Aorta (tissue), 5 donors: ENCODE data around the gene NOTCH2. TPM values are rescaled to one million over a fixed set of nuclear protein-coding genes. Genes with fewer than 3 reads are reported as not detected.

Experiments
- ATAC-seq: fragments of 200-7000 bp; cut with Tn5 transposase; one replicate; pipeline ENCODE4 v1.9.1; 2022; ENCODE audit warnings: moderate library complexity; ENCODE audit not compliant: low FRiP score
- DNase-seq, 2 donors: peaks; one replicate each; pipeline ENCODE4 v3.0.0-alpha.2; 2020
- H3K27ac ChIP-seq, 2 donors: one replicate each; pipeline ENCODE4 v1.5.1; 2013; ENCODE audit warnings: low read length in 2 of 2, mild to moderate bottlenecking in 2 of 2, moderate library complexity in 2 of 2, control low read depth in 1 of 2, inconsistent platforms in 1 of 2, low read depth in 1 of 2
- H3K27me3 ChIP-seq, 2 donors: one replicate each; pipeline ENCODE4 v1.6.1; 2013; ENCODE audit warnings: control low read depth in 1 of 2, low read length in 1 of 2, mild to moderate bottlenecking in 1 of 2, moderate library complexity in 1 of 2; ENCODE audit not compliant: insufficient read depth in 2 of 2, control insufficient read depth in 1 of 2
- H3K36me3 ChIP-seq, 2 donors: one replicate each; pipeline ENCODE4 v1.6.1; 2013; ENCODE audit warnings: control low read depth in 1 of 2, low read length in 1 of 2, mild to moderate bottlenecking in 1 of 2; ENCODE audit not compliant: insufficient read depth in 2 of 2, control insufficient read depth in 1 of 2
- H3K4me1 ChIP-seq, 2 donors: one replicate each; pipeline ENCODE4 v1.6.1; 2013; ENCODE audit warnings: low read length in 2 of 2, control low read depth in 1 of 2, mild to moderate bottlenecking in 1 of 2, moderate library complexity in 1 of 2; ENCODE audit not compliant: insufficient read depth in 2 of 2, control insufficient read depth in 1 of 2
- H3K4me3 ChIP-seq, 2 donors: one replicate each; pipeline ENCODE4 v1.5.1; 2013; ENCODE audit warnings: low read length in 2 of 2, control low read depth in 1 of 2, mild to moderate bottlenecking in 1 of 2
- H3K9me3 ChIP-seq: one replicate; pipeline ENCODE4 v1.6.1; 2013; ENCODE audit warnings: mild to moderate bottlenecking, low read length; ENCODE audit not compliant: control insufficient read depth
- WGBS, 2 donors: extraction: QIAGEN DNeasy Blood & Tissue Kit; methylation state at CpG; one replicate each; pipeline ENCODE4 v1.1.7; 2013; 5-methylcytosine and 5-hydroxymethylcytosine counted together
- intact Hi-C, 2 donors: fragments of 100-400 bp; cut with DNase I; formaldehyde crosslinking; loops; one replicate each; pipeline versions ENCODE4 v1.14.2 to v1.15.0; 2022
- polyA plus RNA-seq, 2 donors: library from polyadenylated mRNA; stranded (reverse); fragments of 200-250 nt; gene quantifications; one replicate each; pipeline ENCODE4 v1.2.3, GENCODE V29; 2013
- total RNA-seq, 2 donors: library from RNA; stranded (reverse); fragmentation: NEBNext Ultra II Directional; extraction: Animal tissue kit (Norgen Biotek cat#: 25700); gene quantifications; one replicate each; pipeline ENCODE4 v1.2.1, GENCODE V29; 2021
- donor health status: healthy with polysubstance abuse.
- donor health status: Bipolar disorder and iron deficiency.
- donor health status: DM: no; HTN: no; CAD: no.
- donor health status: DM: no; HTN: no; CAD: no.
- donor health status: DM: yes; HTN: yes; CAD: no.

NOTCH2 gene
- total and polyA plus RNA-seq, 4 donors: 6.8 to 216 (median 110) TPM

DNA sequence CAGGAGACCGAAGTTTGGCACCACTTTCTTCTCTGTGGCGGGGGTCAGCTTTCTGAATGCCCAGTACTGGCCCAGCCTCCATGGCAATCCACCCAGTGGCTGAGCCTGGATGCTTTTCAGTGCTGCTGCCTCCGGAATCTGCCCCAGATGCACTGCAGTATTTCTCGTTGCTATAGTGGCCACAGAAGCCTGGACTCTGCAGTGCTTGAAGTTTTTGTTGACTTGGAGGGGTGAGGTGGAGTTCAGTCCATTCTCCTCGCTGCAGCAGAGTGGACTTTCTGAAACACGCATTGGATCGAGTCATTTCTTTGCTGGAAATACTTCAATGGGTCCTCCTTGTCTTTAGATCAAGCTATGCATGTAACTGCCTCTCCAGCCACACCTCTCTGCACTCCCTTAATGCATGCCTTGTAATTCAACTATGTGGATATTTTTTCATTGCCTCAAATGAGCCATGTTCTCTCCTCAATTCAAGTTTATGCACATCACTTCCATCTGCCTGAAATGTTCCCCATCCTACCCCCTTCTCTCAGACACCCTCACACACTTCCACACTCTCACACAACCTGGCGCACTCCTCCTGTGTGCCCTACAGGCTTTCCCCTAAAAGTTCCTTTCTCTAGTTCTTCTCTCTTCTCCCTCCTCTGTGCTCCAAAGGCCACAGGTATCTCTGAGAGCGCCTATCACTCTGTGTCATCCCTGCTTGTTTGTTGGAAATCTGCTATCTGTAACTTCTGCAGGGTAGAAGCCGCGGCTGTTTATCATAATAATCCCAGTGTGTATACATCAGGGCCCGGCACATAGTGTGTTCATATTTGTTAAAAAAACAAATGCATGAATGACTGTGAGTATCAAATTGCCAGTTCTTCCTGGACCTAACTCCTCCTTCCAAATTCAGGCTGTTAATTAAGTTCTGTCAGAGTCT, 189.7 kb downstream of the NOTCH2 start:
- intact Hi-C loops: no loop called here
- no peak overlapping the region for H3K27ac ChIP-seq
- DNase-seq (no peak), ATAC-seq (no peak)
- H3K9me3 ChIP-seq: no peaks in the 10 kb centered on the region
- peaks cover 0 to 3% of the 10 kb centered on the region in 2 donors for H3K4me1 ChIP-seq
- H3K4me3 ChIP-seq: no peak overlapping the region
- no peaks in the 10 kb centered on the region for H3K36me3 ChIP-seq
- no peaks in the 10 kb centered on the region for H3K27me3 ChIP-seq
- 82 to 84% methylated on average over 12 of the region's 12 CpGs for WGBS, 2 donors

DNA sequence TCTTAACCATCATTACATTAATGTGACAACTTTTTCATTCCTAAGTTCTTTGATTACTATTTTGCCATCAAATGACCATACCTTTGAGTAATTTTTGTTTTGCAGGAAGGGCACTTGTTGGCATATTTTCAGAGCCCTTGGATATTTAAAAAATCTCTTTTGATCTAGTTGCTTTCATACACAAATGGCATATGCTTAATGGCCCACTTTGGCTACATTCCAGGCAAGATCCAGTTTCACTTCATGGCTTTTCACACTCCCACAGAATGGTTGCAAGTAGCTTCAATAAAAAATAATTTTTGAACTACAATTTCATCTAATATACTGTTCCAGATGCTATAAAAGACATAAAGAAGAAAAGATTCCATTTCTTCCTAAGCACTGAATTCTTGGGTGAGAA, 191.3 kb downstream of the NOTCH2 start:
- ATAC-seq: no peak
- H3K27me3 ChIP-seq: no peaks in the 10 kb centered on the region
- no peaks in the 10 kb centered on the region for H3K36me3 ChIP-seq
- no peak overlapping the region for H3K4me3 ChIP-seq
- no peaks in the 10 kb centered on the region for H3K9me3 ChIP-seq
- no peak for DNase-seq
- H3K27ac ChIP-seq: no peak overlapping the region
- H3K4me1 ChIP-seq: no peaks in the 10 kb centered on the region
- intact Hi-C loops: no loop called here

DNA sequence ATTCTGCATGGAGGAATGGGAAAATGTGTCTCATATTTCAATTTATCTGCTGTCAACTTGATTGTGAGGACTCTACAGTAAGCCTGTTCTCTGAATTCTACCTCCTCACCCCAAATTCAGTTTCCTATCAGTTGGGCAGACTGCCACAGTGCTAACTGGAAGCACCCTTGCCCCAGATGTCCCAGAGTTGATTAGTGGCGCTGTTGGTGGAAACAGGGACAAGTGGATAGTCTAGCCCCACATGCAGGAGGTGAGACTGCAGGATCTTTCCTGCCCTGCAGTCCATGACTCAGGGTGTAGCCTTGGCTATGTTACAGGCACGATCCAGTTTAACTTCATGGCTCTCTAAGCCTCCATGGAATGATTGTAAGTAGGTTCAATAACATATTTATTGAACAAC, 195.3 kb downstream of the NOTCH2 start:
- WGBS, 2 donors: 73 to 75% methylated on average over 2 of the region's 2 CpGs
- intact Hi-C loops: no loop called here
- ATAC-seq: no peak
- Histone ChIP-seq H3K4me1 (no peaks in the 10 kb centered on the region), H3K27ac (no peak overlapping the region), H3K4me3 (no peak overlapping the region), H3K9me3 (no peaks in the 10 kb centered on the region), H3K36me3 (no peaks in the 10 kb centered on the region), H3K27me3 (no peaks in the 10 kb centered on the region)
- no peak for DNase-seq

DNA sequence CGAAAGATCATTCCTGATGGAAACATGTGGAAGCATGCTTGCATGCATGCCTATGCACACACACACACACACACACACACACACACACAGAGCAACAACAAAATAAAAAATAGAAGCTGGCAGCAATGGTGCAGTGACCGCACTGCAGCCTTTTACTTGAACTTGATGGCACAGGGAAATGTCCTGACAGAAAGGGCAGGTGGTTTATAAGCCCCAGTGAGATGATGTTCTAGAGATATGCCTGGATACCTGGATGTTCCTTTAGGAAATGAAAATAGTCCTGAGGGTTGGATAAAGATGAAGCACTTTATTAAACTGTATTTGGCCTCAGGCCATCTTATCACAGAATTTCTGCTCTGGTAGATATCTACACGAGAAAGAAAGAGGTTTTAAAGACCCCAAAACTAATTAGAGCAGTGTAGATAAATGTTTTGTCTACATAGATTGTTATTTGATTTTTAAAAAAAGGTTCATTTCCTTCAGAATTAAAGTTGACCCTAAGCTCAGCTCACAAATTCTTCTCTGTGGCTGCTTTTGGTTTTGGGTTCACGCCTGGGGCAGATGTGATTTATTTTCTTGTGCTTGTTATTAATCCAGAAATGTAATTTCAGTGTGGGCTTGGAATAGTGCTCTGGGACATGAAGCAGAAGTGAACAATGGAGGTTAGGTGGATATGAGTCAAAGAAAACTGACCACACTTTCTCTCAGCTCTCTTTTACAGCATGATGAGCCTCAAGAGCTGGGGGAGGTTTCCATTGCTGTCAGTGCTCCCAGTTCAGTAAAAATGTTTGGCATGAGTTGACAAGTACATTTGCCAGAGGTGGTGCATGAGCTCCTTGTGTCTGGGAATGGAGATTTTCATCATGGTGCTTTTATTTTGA, 196.1 kb downstream of the NOTCH2 start:
- H3K27me3 ChIP-seq: no peaks in the 10 kb centered on the region
- no peaks in the 10 kb centered on the region for H3K4me1 ChIP-seq
- no peak for DNase-seq
- no peaks in the 10 kb centered on the region for H3K36me3 ChIP-seq
- peak; percentile 69 for ATAC-seq
- no peaks in the 10 kb centered on the region for H3K9me3 ChIP-seq
- no peak overlapping the region for H3K4me3 ChIP-seq
- no peak overlapping the region for H3K27ac ChIP-seq
- intact Hi-C loops: no loop called here
- WGBS, 2 donors: 51% methylated on average over 4 of the region's 4 CpGs

DNA sequence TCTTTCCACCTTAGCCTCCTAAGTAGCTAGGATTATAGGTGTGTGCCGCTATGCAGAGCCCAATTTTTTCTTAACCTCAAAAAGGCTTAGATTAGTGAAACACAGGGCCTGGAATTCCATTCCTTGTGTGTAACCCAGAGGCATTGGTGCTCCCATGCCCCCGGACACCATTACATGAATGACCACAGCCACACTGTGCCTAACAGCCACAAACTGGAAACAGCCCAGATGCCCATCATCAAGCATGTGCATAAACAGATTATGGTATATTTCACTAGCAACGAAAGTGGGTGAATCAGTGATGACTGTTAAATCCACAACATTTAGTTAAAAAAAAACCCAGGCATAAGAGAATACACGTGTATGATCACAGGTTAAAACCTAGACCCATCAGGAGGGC, 197.6 kb downstream of the NOTCH2 start:
- WGBS, 2 donors: 91% methylated on average over 4 of the region's 4 CpGs
- DNase-seq (no peak), ATAC-seq (no peak)
- H3K27me3 ChIP-seq: no peaks in the 10 kb centered on the region
- H3K4me1 ChIP-seq: no peaks in the 10 kb centered on the region
- H3K36me3 ChIP-seq: no peaks in the 10 kb centered on the region
- no peaks in the 10 kb centered on the region for H3K9me3 ChIP-seq
- intact Hi-C loops: no loop called here
- no peak overlapping the region for H3K4me3 ChIP-seq
- H3K27ac ChIP-seq: no peak overlapping the region

DNA sequence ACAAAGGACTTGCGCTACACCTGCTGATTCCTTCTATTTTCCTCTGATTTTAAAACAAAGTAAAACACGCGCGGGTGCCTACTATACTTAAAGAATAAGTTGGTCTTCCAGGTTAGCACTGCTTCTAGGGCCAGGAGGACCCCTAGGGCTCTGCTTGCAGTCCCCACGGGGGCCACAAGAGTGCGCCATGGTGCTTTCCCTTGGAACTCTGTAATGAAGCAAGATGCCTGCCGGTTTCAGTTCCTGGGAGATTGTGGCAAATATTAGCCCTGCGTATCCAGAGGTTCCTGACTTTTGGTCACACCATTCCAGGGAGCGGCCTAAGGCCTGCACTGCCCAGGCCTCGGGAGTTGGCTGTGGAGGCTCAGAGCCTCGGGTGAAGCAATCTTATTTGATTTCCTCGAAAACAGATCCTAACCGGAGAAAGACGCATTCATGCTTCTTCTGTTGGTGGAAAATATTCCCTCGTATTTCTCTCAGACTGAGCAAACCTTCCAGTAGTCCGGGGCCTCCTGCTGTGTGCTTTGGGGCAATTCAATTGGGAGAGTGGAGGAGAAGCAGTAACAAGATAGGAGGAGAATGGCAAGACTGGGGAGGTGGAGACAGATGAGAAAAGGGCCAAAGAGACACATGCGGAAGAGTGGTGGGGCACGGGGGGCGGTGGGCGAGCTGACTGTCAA, 198.4 kb downstream of the NOTCH2 start:
- H3K9me3 ChIP-seq: no peaks in the 10 kb centered on the region
- H3K27ac ChIP-seq: no peak overlapping the region
- no peaks in the 10 kb centered on the region for H3K4me1 ChIP-seq
- no peak overlapping the region for H3K4me3 ChIP-seq
- DNase-seq (peak; percentile 88 to 95), ATAC-seq (peak; percentile 91)
- 41 to 43% methylated on average over 20 of the region's 20 CpGs for WGBS, 2 donors
- no peaks in the 10 kb centered on the region for H3K27me3 ChIP-seq
- H3K36me3 ChIP-seq: no peaks in the 10 kb centered on the region
- intact Hi-C loops: no loop called here

DNA sequence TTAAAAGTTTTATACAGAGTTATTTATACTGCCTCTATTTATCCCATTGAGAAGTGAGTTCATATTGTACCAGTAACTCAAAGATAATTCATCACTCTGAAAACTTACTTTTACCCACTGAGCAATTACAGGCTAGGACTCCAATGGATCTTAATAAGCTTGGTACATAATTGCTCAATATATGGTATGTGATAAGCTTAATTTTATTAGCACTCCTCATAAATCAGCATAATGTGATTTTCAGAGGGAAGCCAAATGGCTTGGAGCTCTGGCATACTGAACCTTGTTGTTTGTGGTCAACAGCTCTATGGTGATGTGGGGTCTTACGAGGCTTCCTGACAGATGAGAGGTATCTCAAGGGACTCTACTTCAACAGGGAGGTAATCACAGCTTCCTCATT, 199.5 kb downstream of the NOTCH2 start:
- Histone ChIP-seq H3K27me3 (no peaks in the 10 kb centered on the region), H3K4me1 (no peaks in the 10 kb centered on the region), H3K4me3 (no peak overlapping the region), H3K36me3 (no peaks in the 10 kb centered on the region), H3K9me3 (no peaks in the 10 kb centered on the region), H3K27ac (no peak overlapping the region)
- ATAC-seq: no peak
- 88 to 96% methylated on average over 1 of the region's 1 CpG for WGBS, 2 donors
- intact Hi-C loops: no loop called here
- DNase-seq: no peak

DNA sequence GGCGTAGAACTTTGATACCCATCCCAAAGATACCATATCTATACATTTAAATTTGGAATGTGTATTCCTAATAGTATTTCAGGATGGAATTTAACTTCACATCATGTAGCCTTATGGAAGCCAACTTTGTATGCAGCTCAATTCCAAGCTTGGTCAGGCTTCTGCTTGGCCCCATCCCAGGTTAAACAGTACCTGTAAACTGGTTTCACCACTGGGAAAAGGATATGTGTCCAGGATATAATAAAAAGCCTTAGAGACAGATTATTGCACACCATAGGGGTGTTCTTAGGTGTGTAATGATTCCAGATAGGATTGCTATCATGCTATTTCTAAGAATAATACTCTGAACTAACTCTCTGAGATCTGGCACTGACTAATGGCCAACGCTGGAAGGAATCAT, 201.3 kb downstream of the NOTCH2 start:
- intact Hi-C loops: no loop called here
- WGBS, 2 donors: 57 to 61% methylated on average over 2 of the region's 2 CpGs
- DNase-seq (no peak), ATAC-seq (no peak)
- no peak overlapping the region for H3K4me3 ChIP-seq
- H3K27me3 ChIP-seq: no peaks in the 10 kb centered on the region
- H3K4me1 ChIP-seq: no peaks in the 10 kb centered on the region
- H3K9me3 ChIP-seq: no peaks in the 10 kb centered on the region
- no peaks in the 10 kb centered on the region for H3K36me3 ChIP-seq
- no peak overlapping the region for H3K27ac ChIP-seq
